Sigmoid colon (tissue), 7 donors: ENCODE measurements around the gene RPS8. TPM values are rescaled to one million over a fixed set of nuclear protein-coding genes. Genes with fewer than 3 reads are reported as not detected.
"Not testable (repeated sequence)": the region's sequence is repeated elsewhere in the genome, so short reads cannot be mapped to it uniquely, and the experiment has no call there.

Source experiments
- DNase-seq: peaks from one replicate; pipeline ENCODE4 v3.0.0-alpha.2; 2019
- H3K27ac ChIP-seq, 4 donors: fragments of 200-600 bp; sonication (generic); one replicate each; pipeline ENCODE4 v1.5.1; 2016 to 2019; ENCODE audit warnings: mild to moderate bottlenecking in 1 of 4
- H3K27me3 ChIP-seq, 3 donors: fragments of 200-600 bp; sonication (generic); one replicate each; pipeline ENCODE4 v1.5.1; 2019; ENCODE audit warnings: mild to moderate bottlenecking in 1 of 3
- H3K36me3 ChIP-seq, 4 donors: fragments of 200-600 bp; sonication (generic); one replicate each; pipeline ENCODE4 v1.5.1; 2016 to 2019
- H3K4me1 ChIP-seq, 4 donors: fragments of 200-600 bp; sonication (generic); one replicate each; pipeline ENCODE4 v1.5.1; 2017 to 2019
- H3K4me3 ChIP-seq, 4 donors: fragments of 200-600 bp; sonication (generic); one replicate each; pipeline ENCODE4 v1.5.1; 2017 to 2019; ENCODE audit warnings: mild to moderate bottlenecking in 2 of 4, moderate library complexity in 1 of 4
- H3K9me3 ChIP-seq, 4 donors: fragments of 200-600 bp in 3 of 4; sonication (generic) in 3 of 4; one replicate each; pipeline versions ENCODE4 v1.5.1 to v1.6.1; 2013 to 2019
- CTCF ChIP-seq, 4 experiments: fragments of 450-650 bp in 3 of 4; fragments of 200-600 bp in 1 of 4; IDR thresholded peaks; one replicate each; pipeline ENCODE4 v1.5.1; 2016 to 2019; ENCODE audit warnings: antibody characterized with exemption in 4 of 4, mild to moderate bottlenecking in 3 of 4, moderate library complexity in 2 of 4
- EP300 ChIP-seq, 4 donors: sonication (generic); formaldehyde crosslinking; IDR thresholded peaks; one replicate each; pipeline ENCODE4 v1.6.1; 2017; ENCODE audit warnings: antibody characterized with exemption in 4 of 4
- POLR2A ChIP-seq, 2 donors: fragments of 450-650 bp; IDR thresholded peaks; one replicate each; pipeline ENCODE4 v1.6.1; 2016; ENCODE audit warnings: antibody characterized with exemption in 2 of 2, mild to moderate bottlenecking in 2 of 2, moderate library complexity in 2 of 2
- POLR2AphosphoS5 ChIP-seq, 4 donors: sonication (generic); formaldehyde crosslinking; IDR thresholded peaks; one replicate each; pipeline ENCODE4 v1.6.1; 2017; ENCODE audit warnings: antibody characterized with exemption in 4 of 4
- WGBS, 2 donors: extraction: QIAGEN DNeasy Blood & Tissue Kit; methylation state at CpG; one replicate each; pipeline ENCODE4 v1.1.7; 2013; 5-methylcytosine and 5-hydroxymethylcytosine counted together
- intact Hi-C: fragments of 100-400 bp; cut with DNase I; formaldehyde crosslinking; loops from one replicate; pipeline ENCODE4 v1.15.1; 2023
- polyA plus RNA-seq, 3 donors: library from polyadenylated mRNA; stranded (reverse); fragments of 200-250 nt; gene quantifications; one replicate each; pipeline ENCODE4 v1.2.3, GENCODE V29; 2013
- total RNA-seq, 4 donors: library from RNA; depleted of rRNA; stranded (reverse); fragments of >200 nt; gene quantifications; one replicate each; pipeline ENCODE4 v1.1.0, GENCODE V29; 2016
- donor health status: healthy with polysubstance abuse.
- donor health status: Bipolar disorder and iron deficiency.
- donor health status: healthy.

The RPS8 gene
- total and polyA plus RNA-seq, 7 donors: 1,996 to 3,717 (median 2,845) TPM

GRCh38 chr1:44787506-44787905, 12.2 kb downstream of the RPS8 start:
- Histone ChIP-seq H3K27ac (no peak overlapping the region), H3K27me3 (no peaks in the 10 kb centered on the region), H3K4me3 (no peak overlapping the region), H3K9me3 (no peaks in the 10 kb centered on the region), H3K36me3 (no peaks in the 10 kb centered on the region), H3K4me1 (peaks cover 0 to 34% (median 25%) of the 10 kb centered on the region in 4 donors)
- TF ChIP-seq POLR2A (IDR thresholded peaks at IDR 0.05) (no peak), EP300 (IDR thresholded peaks at IDR 0.05) (no peak), POLR2AphosphoS5 (IDR thresholded peaks at IDR 0.05) (no peak), CTCF (IDR thresholded peaks at IDR 0.05) (no peak)
- intact Hi-C loops: loop anchor here (5.0 kb wide), 2 partner anchors 35 to 225 kb away; partner anchors contain the start of genes HECTD3 and UROD
- 94 to 95% methylated on average over 10 of the region's 10 CpGs for WGBS, 2 donors
- DNase-seq: no peak

- 81 to 91% methylated on average over 9 of the region's 9 CpGs for WGBS, 2 donors
- Histone ChIP-seq H3K4me3 (no peak within 1 kb of the TSS), H3K9me3 (no peaks in the 10 kb centered on the region), H3K27ac (no peak within 1 kb of the TSS), H3K4me1 (peaks cover 0 to 34% (median 24%) of the 10 kb centered on the region in 4 donors), H3K36me3 (no peaks in the 10 kb centered on the region), H3K27me3 (no peaks in the 10 kb centered on the region)
- no peak for TF ChIP-seq CTCF (IDR thresholded peaks at IDR 0.05)
- TF ChIP-seq EP300 (IDR thresholded peaks at IDR 0.05): no peak
- no peak for TF ChIP-seq POLR2A (IDR thresholded peaks at IDR 0.05)
- TF ChIP-seq POLR2AphosphoS5 (IDR thresholded peaks at IDR 0.05): no peak
- DNase-seq: no peak
- intact Hi-C loops: loop anchor here (5.0 kb wide), 2 partner anchors 34 to 224 kb away; partner anchors contain the start of genes HECTD3 and UROD
These were observed 12.9 kb downstream of the RPS8 start, which contains the start of gene BEST4 for GRCh38 chr1:44788120-44788860. BEST4 (minus strand) TSS chr1:44788170; CDS start chr1:44787705, 465 bp downstream.

- H3K27ac ChIP-seq: peak overlapping the region in 1 of 4 donors; percentile 18
- no peaks in the 10 kb centered on the region for H3K27me3 ChIP-seq
- H3K4me3 ChIP-seq: no peak overlapping the region
- H3K4me1 ChIP-seq: peaks cover 0 to 7% (median 3%) of the 10 kb centered on the region in 4 donors
- TF ChIP-seq POLR2A (IDR thresholded peaks at IDR 0.05): no peak
- TF ChIP-seq POLR2AphosphoS5 (IDR thresholded peaks at IDR 0.05): no peak
- TF ChIP-seq EP300 (IDR thresholded peaks at IDR 0.05): no peak
- TF ChIP-seq CTCF (IDR thresholded peaks at IDR 0.05): no peak
- no peak for DNase-seq
- intact Hi-C loops: loop anchor here (5.0 kb wide), 1 partner anchor 46 kb away; no protein-coding TSS in a partner anchor
- 23 to 59% methylated on average over 7 of the region's 7 CpGs for WGBS, 2 donors
- no peaks in the 10 kb centered on the region for H3K36me3 ChIP-seq
- H3K9me3 ChIP-seq: no peaks in the 10 kb centered on the region
These were observed 15.8 kb downstream of the RPS8 start for GRCh38 chr1:44790968-44791801.

GRCh38 chr1:44792736-44793502, 17.6 kb downstream of the RPS8 start:
- Histone ChIP-seq H3K4me3 (no peak overlapping the region), H3K4me1 (no peaks in the 10 kb centered on the region), H3K27me3 (no peaks in the 10 kb centered on the region), H3K27ac (no peak overlapping the region), H3K36me3 (no peaks in the 10 kb centered on the region), H3K9me3 (no peaks in the 10 kb centered on the region)
- intact Hi-C loops: loop anchor here (5.0 kb wide), 1 partner anchor 44 kb away; no protein-coding TSS in a partner anchor
- 88 to 93% methylated on average over 9 of the region's 9 CpGs for WGBS, 2 donors
- TF ChIP-seq POLR2A (IDR thresholded peaks at IDR 0.05) (no peak), EP300 (IDR thresholded peaks at IDR 0.05) (no peak), CTCF (IDR thresholded peaks at IDR 0.05) (no peak), POLR2AphosphoS5 (IDR thresholded peaks at IDR 0.05) (no peak)
- DNase-seq: peak; percentile 49

GRCh38 chr1:44797886-44798285, 22.5 kb downstream of the RPS8 start:
- H3K36me3 ChIP-seq, intact Hi-C loops, H3K9me3 ChIP-seq, H3K27me3 ChIP-seq, H3K4me3 ChIP-seq: not testable (repeated sequence)
- Histone ChIP-seq H3K4me1 (peaks cover 5 to 32% (median 19%) of the 10 kb centered on the region in 4 donors), H3K27ac (peak overlapping the region in 1 of 4 donors; percentile 95)
- WGBS, 2 donors: 76 to 85% methylated on average over 8 of the region's 8 CpGs
- DNase-seq: peak; percentile 32
